ENCODE data around the gene RAB3B.

Gene RAB3B

GRCh38 chr1:51956528-51957509, 33.7 kb downstream of the RAB3B start:
- TF ChIP-seq EP300 (IDR thresholded peaks at IDR 0.05; ENCODE audit: borderline replicate concordance) (no peak), TAF1 (IDR thresholded peaks at IDR 0.05; ENCODE audit: low read depth) (no peak), YY1 (IDR thresholded peaks at IDR 0.05; ENCODE audit: low read depth) (no peak), ZBTB7A (IDR thresholded peaks at IDR 0.05; ENCODE audit: low read depth) (no peak), RAD21 (IDR thresholded peaks at IDR 0.05; ENCODE audit: low read depth) (no peak), REST (IDR thresholded peaks at IDR 0.05; ENCODE audit: low read depth) (no peak), TCF12 (IDR thresholded peaks at IDR 0.05; ENCODE audit: low read depth) (no peak), MAX (IDR thresholded peaks at IDR 0.05) (no peak), FOXM1 (IDR thresholded peaks at IDR 0.05; ENCODE audit: borderline replicate concordance, low read depth) (no peak), USF1 (IDR thresholded peaks at IDR 0.05) (no peak), CREB1 (IDR thresholded peaks at IDR 0.05; ENCODE audit: low read depth) (no peak), TEAD4 (IDR thresholded peaks at IDR 0.05) (no peak), CEBPB (IDR thresholded peaks at IDR 0.05) (no peak), EGR1 (IDR thresholded peaks at IDR 0.05) (no peak)

- TF ChIP-seq FOXM1 (IDR thresholded peaks at IDR 0.05; ENCODE audit: borderline replicate concordance, low read depth) (no peak), CREB1 (IDR thresholded peaks at IDR 0.05; ENCODE audit: low read depth) (no peak), TAF1 (IDR thresholded peaks at IDR 0.05; ENCODE audit: low read depth) (no peak), EP300 (IDR thresholded peaks at IDR 0.05; ENCODE audit: borderline replicate concordance) (no peak), ZBTB7A (IDR thresholded peaks at IDR 0.05; ENCODE audit: low read depth) (no peak), USF1 (IDR thresholded peaks at IDR 0.05) (no peak), CEBPB (IDR thresholded peaks at IDR 0.05) (no peak), TEAD4 (IDR thresholded peaks at IDR 0.05) (no peak), NFIC (IDR thresholded peaks at IDR 0.05) (no peak), RAD21 (IDR thresholded peaks at IDR 0.05; ENCODE audit: low read depth) (no peak), MAX (IDR thresholded peaks at IDR 0.05) (no peak)
Measured at GRCh38 chr1:51955797-51956527, 34.5 kb downstream of the RAB3B start.

- no peak for TF ChIP-seq REST (IDR thresholded peaks at IDR 0.05; ENCODE audit: low read depth)
- no peak for TF ChIP-seq EP300 (IDR thresholded peaks at IDR 0.05; ENCODE audit: borderline replicate concordance)
Measured at GRCh38 chr1:51954783-51955182, 35.7 kb downstream of the RAB3B start.

- TF ChIP-seq REST (IDR thresholded peaks at IDR 0.05; ENCODE audit: low read depth) (no peak), USF1 (IDR thresholded peaks at IDR 0.05) (no peak), RAD21 (IDR thresholded peaks at IDR 0.05; ENCODE audit: low read depth) (no peak), TCF12 (IDR thresholded peaks at IDR 0.05; ENCODE audit: low read depth) (no peak), ZBTB7A (IDR thresholded peaks at IDR 0.05; ENCODE audit: low read depth) (no peak), MAX (IDR thresholded peaks at IDR 0.05) (no peak), CREB1 (IDR thresholded peaks at IDR 0.05; ENCODE audit: low read depth) (no peak), YY1 (IDR thresholded peaks at IDR 0.05; ENCODE audit: low read depth) (no peak), EGR1 (IDR thresholded peaks at IDR 0.05) (no peak), FOXM1 (IDR thresholded peaks at IDR 0.05; ENCODE audit: borderline replicate concordance, low read depth) (no peak), CEBPB (IDR thresholded peaks at IDR 0.05) (no peak), TEAD4 (IDR thresholded peaks at IDR 0.05) (no peak), NFIC (IDR thresholded peaks at IDR 0.05) (no peak), TAF1 (IDR thresholded peaks at IDR 0.05; ENCODE audit: low read depth) (no peak), EP300 (IDR thresholded peaks at IDR 0.05; ENCODE audit: borderline replicate concordance) (no peak)
Measured at GRCh38 chr1:51953079-51953478, 37.4 kb downstream of the RAB3B start.

Data from Ishikawa (cell line).